PC-9 (cell line): ENCODE measurements around the gene COX8A.

Source experiments
- CTCF ChIP-seq: fragments of 200-600 bp; sonication (generic); conservative IDR thresholded peaks from 2 replicates; pipeline ENCODE4 v1.6.1; 2017; ENCODE audit warnings: mixed run types, antibody characterized with exemption, mild to moderate bottlenecking, moderate library complexity
- EZH2 ChIP-seq: fragments of 200-600 bp; sonication (generic); IDR thresholded peaks from 2 replicates; pipeline ENCODE4 v1.8.0; 2017; ENCODE audit warnings: antibody characterized with exemption, low read depth

GRCh38 chr11:64018310-64018709, 43.9 kb downstream of the COX8A start:
- TF ChIP-seq CTCF (no peak), EZH2 (no peak)
